GM12875 (cell line): ENCODE measurements around the gene HECTD2.
"Not testable (repeated sequence)": the region's sequence is repeated elsewhere in the genome, so short reads cannot be mapped to it uniquely, and the experiment has no call there.

Experiments
- H3K4me3 ChIP-seq: one replicate; pipeline ENCODE4 v1.5.1; 2011; ENCODE audit warnings: low read depth, low read length, control low read depth
- CTCF ChIP-seq: IDR thresholded peaks from 2 replicates; pipeline ENCODE4 v1.5.1; 2011; ENCODE audit warnings: low read depth, mild to moderate bottlenecking, control low read depth, inconsistent platforms, low read length, moderate library complexity, borderline replicate concordance; ENCODE audit not compliant: insufficient read depth

Gene HECTD2

DNA sequence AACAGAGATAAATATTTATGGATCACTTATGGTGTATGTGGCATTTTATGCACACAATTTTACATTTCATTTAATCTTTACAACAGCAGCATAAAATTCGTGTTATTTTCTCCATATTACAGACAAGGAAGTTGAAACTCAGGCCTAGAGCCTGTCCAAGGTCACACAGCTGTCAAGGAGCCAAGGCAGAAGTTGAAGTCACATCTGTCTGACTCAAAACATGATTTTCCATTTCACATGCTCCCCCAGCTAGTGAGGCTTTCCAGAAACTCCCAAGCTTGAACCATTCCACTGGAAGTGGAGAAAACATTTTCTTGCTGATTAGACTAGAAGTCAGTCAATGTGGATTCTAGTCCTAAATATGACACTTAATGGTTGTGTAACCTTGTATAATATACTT, 110.5 kb downstream of the HECTD2 start:
- no peak for TF ChIP-seq CTCF
- H3K4me3 ChIP-seq, result no peak overlapping the region

- TF ChIP-seq CTCF, result no peak
- no peak overlapping the region for H3K4me3 ChIP-seq
These were observed 111.3 kb downstream of the HECTD2 start for GRCh38 chr10:91521439-91521838.

GRCh38 chr10:91525896-91526712, 116.0 kb downstream of the HECTD2 start:
- TF ChIP-seq CTCF, result no peak
- H3K4me3 ChIP-seq, result no peak overlapping the region

GRCh38 chr10:91528080-91528479, 117.9 kb downstream of the HECTD2 start:
- H3K4me3 ChIP-seq, result no peak overlapping the region
- TF ChIP-seq CTCF, result no peak

GRCh38 chr10:91528768-91529167, 118.6 kb downstream of the HECTD2 start:
- no peak overlapping the region for H3K4me3 ChIP-seq
- no peak for TF ChIP-seq CTCF

- H3K4me3 ChIP-seq, result not testable (repeated sequence)
These were observed 124.6 kb downstream of the HECTD2 start for GRCh38 chr10:91534789-91535188.

- no peak for TF ChIP-seq CTCF
- H3K4me3 ChIP-seq, result no peak overlapping the region
These were observed 126.0 kb downstream of the HECTD2 start for GRCh38 chr10:91536111-91536510.

GRCh38 chr10:91536733-91537132, 126.6 kb downstream of the HECTD2 start:
- no peak overlapping the region for H3K4me3 ChIP-seq
- TF ChIP-seq CTCF, result no peak
